Spleen (tissue), 11 donors: ENCODE results near the gene SPTAN1. TPM values are rescaled to one million over a fixed set of nuclear protein-coding genes. Genes with fewer than 3 reads are reported as not detected.
A peak's percentile ranks its signal among the peaks of the same experiment; 100 is the strongest.
"Not testable (repeated sequence)": the region's sequence is repeated elsewhere in the genome, so short reads cannot be mapped to it uniquely, and the experiment has no call there.

Experiments used
- DNase-seq: peaks from one replicate; pipeline ENCODE4 v3.0.0-alpha.2; 2020
- H3K27ac ChIP-seq, 8 donors: fragments of 200-600 bp; sonication (generic) in 7 of 8; 1 replicate in 4 of 8; 2 replicates in 4 of 8; pipeline versions ENCODE4 v1.5.0 to v1.8.0; 2016 to 2021; ENCODE audit warnings: inconsistent platforms in 4 of 8, mild to moderate bottlenecking in 4 of 8, moderate library complexity in 1 of 8
- H3K27me3 ChIP-seq, 7 donors: fragments of 200-600 bp; sonication (generic) in 6 of 7; replicated peaks in 1 of 7; 1 replicate in 4 of 7; 2 replicates in 3 of 7; pipeline versions ENCODE4 v1.5.0 to v1.8.0; 2016 to 2021; ENCODE audit warnings: inconsistent platforms in 3 of 7, mild to moderate bottlenecking in 1 of 7
- H3K36me3 ChIP-seq, 6 donors: fragments of 200-600 bp; sonication (generic) in 5 of 6; 1 replicate in 4 of 6; 2 replicates in 2 of 6; pipeline versions ENCODE4 v1.5.0 to v1.8.0; 2016 to 2021; ENCODE audit warnings: inconsistent platforms in 2 of 6
- H3K4me1 ChIP-seq, 6 donors: fragments of 200-600 bp; sonication (generic) in 5 of 6; 1 replicate in 3 of 6; 2 replicates in 3 of 6; pipeline versions ENCODE4 v1.5.0 to v1.8.0; 2016 to 2021; ENCODE audit warnings: inconsistent platforms in 3 of 6
- H3K4me3 ChIP-seq, 8 donors: fragments of 200-600 bp; sonication (generic) in 7 of 8; 1 replicate in 4 of 8; 2 replicates in 4 of 8; pipeline versions ENCODE4 v1.5.0 to v1.8.0; 2016 to 2021; ENCODE audit warnings: inconsistent platforms in 4 of 8, mild to moderate bottlenecking in 4 of 8, moderate library complexity in 2 of 8
- H3K9me3 ChIP-seq, 8 donors: fragments of 200-600 bp; sonication (generic) in 7 of 8; 1 replicate in 4 of 8; 2 replicates in 4 of 8; pipeline versions ENCODE4 v1.5.0 to v1.8.0; 2016 to 2021; ENCODE audit warnings: inconsistent platforms in 4 of 8
- CTCF ChIP-seq, 11 experiments: fragments of 200-600 bp in 7 of 11; fragments of 450-650 bp in 4 of 11; sonication (generic) in 4 of 11; IDR thresholded peaks in 8 of 11; conservative IDR thresholded peaks in 3 of 11; 1 replicate in 7 of 11; 2 replicates in 4 of 11; pipeline versions ENCODE4 v1.4.0 to v1.8.0; 2016 to 2021; ENCODE audit warnings: antibody characterized with exemption in 11 of 11, inconsistent platforms in 4 of 11, mild to moderate bottlenecking in 1 of 11
- POLR2A ChIP-seq, 3 donors: fragments of 450-650 bp; IDR thresholded peaks; one replicate each; pipeline ENCODE4 v1.5.1; 2017; ENCODE audit warnings: antibody characterized with exemption in 3 of 3, mild to moderate bottlenecking in 1 of 3
- POLR2AphosphoS5 ChIP-seq, 3 donors: sonication (generic); formaldehyde crosslinking; IDR thresholded peaks; one replicate each; pipeline ENCODE4 v1.5.1; 2017; ENCODE audit warnings: antibody characterized with exemption in 3 of 3
- WGBS, 5 donors: extraction: QIAGEN DNeasy Blood & Tissue Kit in 3 of 5; methylation state at CpG; one replicate each; pipeline versions ENCODE4 v1.1.5 to v1.1.7; 2013 to 2018; 5-methylcytosine and 5-hydroxymethylcytosine counted together
- intact Hi-C: fragments of 100-400 bp; cut with DNase I; formaldehyde crosslinking; loops from one replicate; pipeline ENCODE4 v1.15.0; 2023; ENCODE audit warnings: low total_unique reads
- polyA plus RNA-seq, 3 donors: library from polyadenylated mRNA; stranded (reverse); fragments of 200-250 nt; gene quantifications; one replicate each; pipeline ENCODE4 v1.2.1, GENCODE V29; 2013
- total RNA-seq, 7 donors: library from RNA; depleted of rRNA in 3 of 7; stranded (reverse); fragments of >200 nt in 3 of 7; fragmentation: NEBNext Ultra II Directional in 4 of 7; extraction: Animal tissue kit (Norgen Biotek cat#: 25700) in 4 of 7; gene quantifications; one replicate each; pipeline versions ENCODE4 v1.1.0 to v1.2.1, GENCODE V29; 2016 to 2021
- donor health status: healthy with polysubstance abuse.
- donor health status: DM: no; HTN: no; CAD: no; lungs with moderate emphysema.
- donor health status: DM: no; HTN: no; CAD: no.
- donor health status: Bipolar disorder and iron deficiency.
- donor health status: healthy.
- donor health status: DM: no; HTN: no; CAD: no.
- donor health status: DM: yes; HTN: yes; CAD: no.

SPTAN1 gene
- total and polyA plus RNA-seq, 10 donors, result 83.4 to 386 (median 248) TPM

GRCh38 chr9:128505414-128505765 lies 47.0 kb upstream of the SPTAN1 start:
- intact Hi-C loops, result loop anchor here (10.0 kb wide), 1 partner anchor 49 kb away; the partner anchor contains the start of gene SPTAN1
- H3K27ac ChIP-seq, result peak overlapping the region in 6 of 8 donors; percentile 83 to 95 (median 92)
- DNase-seq, result no peak
- TF ChIP-seq POLR2AphosphoS5 (IDR thresholded peaks at IDR 0.05), result no peak
- no peak for TF ChIP-seq POLR2A (IDR thresholded peaks at IDR 0.05)
- no peak for TF ChIP-seq CTCF (IDR thresholded peaks at IDR 0.05 in 8 of 11, conservative IDR thresholded peaks at IDR 0.05 in 3 of 11)
- no peaks in the 10 kb centered on the region for H3K27me3 ChIP-seq
- 35 to 41% (median 40%) methylated on average over 6 of the region's 6 CpGs for WGBS, 5 donors
- peak overlapping the region; percentile 72 to 98 (median 89) for H3K4me3 ChIP-seq
- H3K36me3 ChIP-seq, result peaks cover 0 to 55% (median 23%) of the 10 kb centered on the region in 6 donors
- H3K4me1 ChIP-seq, result peaks cover 10 to 61% (median 28%) of the 10 kb centered on the region in 6 donors
- H3K9me3 ChIP-seq, result no peaks in the 10 kb centered on the region

GRCh38 chr9:128505906-128506305 lies 46.5 kb upstream of the SPTAN1 start:
- H3K9me3 ChIP-seq, DNase-seq, H3K27ac ChIP-seq, H3K27me3 ChIP-seq: not testable (repeated sequence)
- intact Hi-C loops, result loop anchor here (10.0 kb wide), 1 partner anchor 49 kb away; the partner anchor contains the start of gene SPTAN1
- peaks cover 0 to 55% (median 25%) of the 10 kb centered on the region in 6 donors for H3K36me3 ChIP-seq
- H3K4me3 ChIP-seq, result peak overlapping the region in 2 of 8 donors; percentile 86 to 88
- peaks cover 10 to 66% (median 28%) of the 10 kb centered on the region in 6 donors for H3K4me1 ChIP-seq
- 89 to 94% (median 91%) methylated on average over 12 of the region's 12 CpGs for WGBS, 5 donors

- intact Hi-C loops, result no loop called here
- TF ChIP-seq CTCF (IDR thresholded peaks at IDR 0.05 in 8 of 11, conservative IDR thresholded peaks at IDR 0.05 in 3 of 11) (no peak), POLR2AphosphoS5 (IDR thresholded peaks at IDR 0.05) (no peak)
- H3K4me3 ChIP-seq, result no peak overlapping the region
- peaks cover 0 to 47% (median 16%) of the 10 kb centered on the region in 6 donors for H3K4me1 ChIP-seq
- H3K27me3 ChIP-seq, result no peaks in the 10 kb centered on the region
- 94 to 97% (median 97%) methylated on average over 9 of the region's 9 CpGs for WGBS, 5 donors
- H3K36me3 ChIP-seq, result peaks cover 0 to 100% (median 74%) of the 10 kb centered on the region in 6 donors
- DNase-seq, result no peak
- H3K9me3 ChIP-seq, result no peaks in the 10 kb centered on the region
- peak overlapping the region in 2 of 8 donors; percentile 1 to 14 for H3K27ac ChIP-seq
Observed at GRCh38 chr9:128512820-128513219, 39.6 kb upstream of the SPTAN1 start.

- WGBS, 5 donors, result 89 to 94% (median 93%) methylated on average over 6 of the region's 6 CpGs
- Histone ChIP-seq H3K9me3 (peaks cover 0 to 5% (median 0%) of the 10 kb centered on the region in 8 donors), H3K27ac (no peak overlapping the region), H3K27me3 (no peaks in the 10 kb centered on the region), H3K4me3 (no peak overlapping the region), H3K4me1 (peaks cover 0 to 11% (median 2%) of the 10 kb centered on the region in 6 donors), H3K36me3 (peaks cover 0 to 100% (median 85%) of the 10 kb centered on the region in 6 donors)
- no peak for DNase-seq
- intact Hi-C loops, result no loop called here
- TF ChIP-seq CTCF (IDR thresholded peaks at IDR 0.05 in 8 of 11, conservative IDR thresholded peaks at IDR 0.05 in 3 of 11) (no peak), POLR2A (IDR thresholded peaks at IDR 0.05) (no peak), POLR2AphosphoS5 (IDR thresholded peaks at IDR 0.05) (no peak)
Observed at GRCh38 chr9:128521956-128522355, 30.4 kb upstream of the SPTAN1 start.
